ENCODE measurements around the gene CCDC92B.

DNA sequence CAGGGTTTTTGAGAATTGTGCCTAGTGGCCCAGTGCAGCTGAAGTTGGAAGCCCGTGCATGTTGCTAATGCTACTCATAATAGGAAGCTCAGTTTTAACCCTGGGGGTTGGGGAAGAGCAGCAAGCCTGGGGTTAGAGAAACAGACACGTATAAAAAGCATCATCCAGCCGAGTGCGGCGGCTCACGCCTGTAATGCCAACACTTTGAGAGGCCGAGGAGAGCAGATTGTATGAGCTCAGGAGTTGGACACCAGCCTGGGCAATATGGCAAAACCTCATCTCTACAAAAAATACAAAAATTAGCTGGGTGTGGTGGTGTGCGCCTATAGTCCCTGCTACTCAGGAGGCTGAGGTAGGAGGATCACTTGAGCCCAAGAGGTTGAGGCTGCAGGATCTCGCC, 35.6 kb downstream of the CCDC92B start:
- TF ChIP-seq, protein P1, sequence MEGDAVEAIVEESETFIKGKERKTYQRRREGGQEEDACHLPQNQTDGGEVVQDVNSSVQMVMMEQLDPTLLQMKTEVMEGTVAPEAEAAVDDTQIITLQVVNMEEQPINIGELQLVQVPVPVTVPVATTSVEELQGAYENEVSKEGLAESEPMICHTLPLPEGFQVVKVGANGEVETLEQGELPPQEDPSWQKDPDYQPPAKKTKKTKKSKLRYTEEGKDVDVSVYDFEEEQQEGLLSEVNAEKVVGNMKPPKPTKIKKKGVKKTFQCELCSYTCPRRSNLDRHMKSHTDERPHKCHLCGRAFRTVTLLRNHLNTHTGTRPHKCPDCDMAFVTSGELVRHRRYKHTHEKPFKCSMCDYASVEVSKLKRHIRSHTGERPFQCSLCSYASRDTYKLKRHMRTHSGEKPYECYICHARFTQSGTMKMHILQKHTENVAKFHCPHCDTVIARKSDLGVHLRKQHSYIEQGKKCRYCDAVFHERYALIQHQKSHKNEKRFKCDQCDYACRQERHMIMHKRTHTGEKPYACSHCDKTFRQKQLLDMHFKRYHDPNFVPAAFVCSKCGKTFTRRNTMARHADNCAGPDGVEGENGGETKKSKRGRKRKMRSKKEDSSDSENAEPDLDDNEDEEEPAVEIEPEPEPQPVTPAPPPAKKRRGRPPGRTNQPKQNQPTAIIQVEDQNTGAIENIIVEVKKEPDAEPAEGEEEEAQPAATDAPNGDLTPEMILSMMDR (conservative IDR thresholded peaks at IDR 0.05) = no peak
- no peak for TF ChIP-seq EZH2 (IDR thresholded peaks at IDR 0.05; ENCODE audit: low read depth)
